Activated CD4-positive, alpha-beta memory T cell treated with anti-CD3 and anti-CD28 coated beads for 36 hours (primary cell): Measurements from ENCODE around the gene ETV7. TPM values are rescaled to one million over a fixed set of nuclear protein-coding genes. Genes with fewer than 3 reads are reported as not detected.
"Not testable (repeated sequence)": the region's sequence is repeated elsewhere in the genome, so short reads cannot be mapped to it uniquely, and the experiment has no call there.

Experiments
- CTCF ChIA-PET: fragments of 350-600 bp; sonication (Branson Sonifier 250); formaldehyde crosslinking; loops from one replicate; lab custom pipeline; 2021; ENCODE audit warnings: antibody characterized with exemption, inconsistent platforms; lab: Charles Lee
- POLR2A ChIA-PET: fragments of 350-600 bp; sonication (Branson Sonifier 250); formaldehyde crosslinking; loops from one replicate; lab custom pipeline; 2021; ENCODE audit warnings: antibody characterized with exemption; lab: Charles Lee
- DNase-seq: peaks from one replicate; pipeline ENCODE4 v3.0.0-alpha.2; 2020
- H3K27ac Mint-ChIP-seq: one replicate; pipeline ENCODE4 v1.8.0; 2021; ENCODE audit warnings: mixed read lengths
- H3K27me3 Mint-ChIP-seq: one replicate; pipeline ENCODE4 v1.8.0; 2021; ENCODE audit warnings: mixed read lengths
- H3K36me3 Mint-ChIP-seq: one replicate; pipeline ENCODE4 v1.8.0; 2021; ENCODE audit warnings: mixed read lengths
- H3K4me1 Mint-ChIP-seq: one replicate; pipeline ENCODE4 v1.8.0; 2021; ENCODE audit warnings: low read depth, mixed read lengths
- H3K4me3 Mint-ChIP-seq: one replicate; pipeline ENCODE4 v1.8.0; 2021; ENCODE audit warnings: mild to moderate bottlenecking, mixed read lengths
- H3K9me3 Mint-ChIP-seq: one replicate; pipeline ENCODE4 v1.8.0; 2021; ENCODE audit warnings: mixed read lengths
- intact Hi-C: fragments of 100-400 bp; cut with micrococcal nuclease; formaldehyde crosslinking; loops from one replicate; pipeline ENCODE4 v1.15.1; 2023
- total RNA-seq, 2 experiments: library from RNA; stranded (reverse); gene quantifications; one replicate each; pipeline ENCODE4 v1.2.3, GENCODE V29; 2021

The ETV7 gene
- total RNA-seq, 2 experiments from 2014 or later = 5.8 to 5.9 TPM

DNA sequence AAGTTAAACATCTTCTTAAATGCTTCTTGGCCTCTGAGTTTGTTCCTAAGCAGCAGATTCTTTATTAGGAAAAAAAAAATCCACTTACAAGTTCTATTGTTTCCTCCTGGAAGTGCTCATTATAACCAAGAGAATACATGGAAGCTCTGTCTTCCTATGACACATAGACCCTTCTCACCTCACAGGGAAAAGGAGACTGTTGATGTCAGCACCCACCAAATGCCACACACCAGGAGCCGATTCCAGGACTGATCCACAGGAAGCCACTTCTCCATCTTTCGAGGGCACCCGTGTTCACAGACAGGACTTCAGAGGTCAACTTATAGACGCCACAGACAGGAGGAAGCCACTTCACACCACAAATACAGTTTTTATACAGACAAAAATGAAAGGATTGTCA lies 37.4 kb downstream of the ETV7 start:
- Mint-ChIP-seq H3K4me1 (peaks cover 8% of the 10 kb centered on the region), H3K9me3 (peaks cover 7% of the 10 kb centered on the region), H3K4me3 (no peak overlapping the region), H3K27me3 (peaks cover 13% of the 10 kb centered on the region), H3K27ac (no peak overlapping the region), H3K36me3 (peaks cover 4% of the 10 kb centered on the region)
- intact Hi-C loops = no loop called here
- ChIA-PET CTCF (interaction anchor here (0.9 to 8.2 kb wide), 3 partner anchors 8 to 48 kb away, joined by 3 to 74 read pairs (median 11); no protein-coding TSS in a partner anchor), POLR2A (no interaction called here)
- DNase-seq = no peak

DNA sequence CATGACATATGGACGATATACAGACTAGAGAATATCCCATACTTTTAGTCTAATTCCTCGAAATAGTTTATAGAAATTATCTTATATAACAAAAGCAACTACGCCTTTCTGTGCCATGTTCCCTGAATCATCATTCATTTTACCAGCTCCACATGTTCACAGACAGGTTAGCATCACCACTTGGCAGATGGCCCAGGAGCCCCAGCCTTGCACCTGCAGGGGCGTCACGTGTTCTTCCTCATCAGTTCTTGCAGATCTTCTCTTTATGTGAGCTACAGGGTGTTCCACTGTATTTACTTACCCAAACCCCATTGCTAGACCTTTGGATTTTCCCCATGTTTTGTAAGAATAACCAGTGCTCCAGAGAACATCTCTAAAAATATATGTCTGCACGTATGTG lies 38.2 kb downstream of the ETV7 start:
- DNase-seq = peak; percentile 22
- ChIA-PET CTCF (interaction anchor here (0.9 to 8.2 kb wide), 3 partner anchors 7 to 47 kb away, joined by 3 to 74 read pairs (median 6); no protein-coding TSS in a partner anchor), POLR2A (no interaction called here)

DNA sequence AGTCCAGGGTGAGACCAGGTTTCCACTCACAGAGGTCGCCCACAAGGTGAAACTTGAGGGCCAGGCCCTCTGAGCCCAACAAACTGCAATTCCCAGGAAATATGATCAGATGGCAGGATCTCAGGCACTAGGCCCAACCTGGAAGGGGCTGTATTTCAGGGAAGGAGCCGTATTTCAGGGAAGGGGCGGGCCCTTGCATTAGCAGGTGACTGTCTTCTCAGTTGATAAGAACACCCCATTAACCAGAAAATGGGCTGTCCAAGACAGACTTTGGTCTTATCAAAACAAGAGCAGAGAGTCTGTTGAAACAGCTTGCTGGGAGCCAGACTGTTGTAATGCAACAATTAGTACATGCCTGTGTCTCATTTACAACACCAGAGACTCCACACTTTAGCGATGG lies 39.8 kb downstream of the ETV7 start:
- no peaks in the 10 kb centered on the region for H3K4me1 Mint-ChIP-seq
- peaks cover 5% of the 10 kb centered on the region for H3K27me3 Mint-ChIP-seq
- intact Hi-C loops = no loop called here
- no peak overlapping the region for H3K4me3 Mint-ChIP-seq
- peaks cover 2% of the 10 kb centered on the region for H3K9me3 Mint-ChIP-seq
- H3K27ac Mint-ChIP-seq = no peak overlapping the region
- ChIA-PET POLR2A (no interaction called here), CTCF (interaction anchor here (0.7 to 1.4 kb wide), 3 partner anchors 12 to 216 kb away, joined by 3 to 5 read pairs (median 4); no protein-coding TSS in a partner anchor)
- no peaks in the 10 kb centered on the region for H3K36me3 Mint-ChIP-seq
- DNase-seq = no peak

More for the DNA sequence above, 38.2 kb downstream of the ETV7 start:
- Mint-ChIP-seq H3K4me3 (no peak overlapping the region), H3K27me3 (peaks cover 13% of the 10 kb centered on the region), H3K4me1 (peaks cover 8% of the 10 kb centered on the region), H3K9me3 (peaks cover 7% of the 10 kb centered on the region), H3K27ac (no peak overlapping the region), H3K36me3 (peaks cover 4% of the 10 kb centered on the region)
- intact Hi-C loops = no loop called here

DNA sequence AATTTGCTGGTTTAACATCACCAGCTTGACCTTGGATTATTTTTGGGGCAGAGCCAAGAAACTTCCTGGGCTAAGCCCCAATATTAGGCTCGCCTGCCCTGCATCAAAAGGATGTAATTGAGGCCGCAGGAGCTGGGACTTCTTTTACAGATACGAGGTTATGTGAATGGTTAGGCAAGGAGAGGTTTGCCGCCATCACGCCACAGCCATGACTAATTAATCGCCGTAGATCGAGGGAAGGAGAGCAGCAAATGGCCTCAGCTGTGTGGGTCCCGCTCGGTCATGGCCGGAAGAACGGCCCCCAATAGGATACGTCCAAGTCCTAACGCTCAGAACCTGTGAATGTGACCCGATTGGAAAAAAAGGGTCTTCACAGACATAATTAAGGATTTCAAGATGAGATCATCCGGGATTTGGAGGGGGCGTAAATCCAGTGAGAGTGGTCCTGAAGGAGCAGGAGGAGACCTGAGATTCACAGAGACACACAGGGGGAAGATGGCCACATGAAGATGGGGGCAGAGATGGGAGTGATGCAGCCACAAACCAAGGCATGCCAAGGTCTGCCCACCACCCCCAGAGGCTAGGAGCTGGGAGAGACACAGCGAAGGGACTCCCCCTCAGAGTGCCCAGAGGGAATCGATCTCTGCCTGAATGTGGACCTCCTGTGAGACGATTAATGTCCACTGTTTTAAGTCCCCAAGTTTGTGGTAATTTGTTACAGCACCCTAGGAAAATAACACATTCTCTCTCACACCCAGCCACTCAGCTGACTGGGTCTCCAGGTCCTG lies 40.8 kb downstream of the ETV7 start:
- peaks cover 7% of the 10 kb centered on the region for H3K27me3 Mint-ChIP-seq
- intact Hi-C loops = no loop called here
- no peaks in the 10 kb centered on the region for H3K4me1 Mint-ChIP-seq
- ChIA-PET CTCF (interaction anchor here (1.0 to 1.1 kb wide), 2 partner anchors 14 to 44 kb away, joined by 3 to 5 read pairs; no protein-coding TSS in a partner anchor), POLR2A (no interaction called here)
- no peak for DNase-seq
- no peak overlapping the region for H3K4me3 Mint-ChIP-seq
- no peaks in the 10 kb centered on the region for H3K36me3 Mint-ChIP-seq
- H3K9me3 Mint-ChIP-seq = no peaks in the 10 kb centered on the region
- H3K27ac Mint-ChIP-seq = no peak overlapping the region

DNA sequence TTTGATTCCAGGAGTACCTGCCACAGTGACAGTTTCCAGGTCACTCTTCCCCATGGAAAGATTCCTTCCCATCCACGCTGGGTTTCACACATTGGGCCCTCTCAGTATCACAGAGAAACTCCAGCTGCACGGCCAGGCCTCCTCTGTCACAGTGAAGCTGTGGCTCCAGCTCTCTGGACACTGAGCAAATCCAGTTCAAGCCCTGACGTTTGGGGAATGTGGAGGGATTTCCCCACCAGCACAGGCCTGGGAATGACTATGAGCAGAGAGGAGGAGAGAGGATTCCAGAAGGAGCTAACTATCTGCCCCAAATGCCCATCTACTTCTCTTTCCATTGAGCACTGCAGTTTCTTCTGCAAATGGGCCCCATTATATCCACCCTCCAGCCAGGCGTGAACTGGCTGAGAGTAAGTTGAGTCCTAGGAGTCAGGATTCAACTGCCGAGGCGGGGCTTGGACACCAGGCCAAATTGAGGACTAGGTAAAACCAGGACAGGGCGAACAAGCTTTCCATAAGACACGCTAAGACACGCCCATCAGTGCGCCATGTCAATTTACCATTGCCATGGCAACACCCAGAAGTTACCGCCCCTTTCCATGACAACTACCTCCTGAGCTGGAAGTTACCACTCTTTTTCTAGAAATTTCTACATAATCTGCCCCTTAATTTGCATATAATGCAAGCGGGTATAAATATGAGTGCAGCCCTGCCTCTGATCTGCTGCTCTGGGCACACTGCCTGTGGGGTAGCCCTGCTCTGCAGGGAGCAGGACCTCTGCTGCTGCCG lies 41.6 kb downstream of the ETV7 start:
- H3K36me3 Mint-ChIP-seq = no peaks in the 10 kb centered on the region
- intact Hi-C loops = no loop called here
- no peak for DNase-seq
- peaks cover 4% of the 10 kb centered on the region for H3K27me3 Mint-ChIP-seq
- H3K9me3 Mint-ChIP-seq = no peaks in the 10 kb centered on the region
- CTCF ChIA-PET = interaction anchor here (1.0 to 1.1 kb wide), 2 partner anchors 15 to 43 kb away, joined by 3 to 5 read pairs; no protein-coding TSS in a partner anchor
- H3K4me3 Mint-ChIP-seq = no peak overlapping the region
- peaks cover under 1% of the 10 kb centered on the region for H3K4me1 Mint-ChIP-seq
- H3K27ac Mint-ChIP-seq = no peak overlapping the region
- POLR2A ChIA-PET = no interaction called here

DNA sequence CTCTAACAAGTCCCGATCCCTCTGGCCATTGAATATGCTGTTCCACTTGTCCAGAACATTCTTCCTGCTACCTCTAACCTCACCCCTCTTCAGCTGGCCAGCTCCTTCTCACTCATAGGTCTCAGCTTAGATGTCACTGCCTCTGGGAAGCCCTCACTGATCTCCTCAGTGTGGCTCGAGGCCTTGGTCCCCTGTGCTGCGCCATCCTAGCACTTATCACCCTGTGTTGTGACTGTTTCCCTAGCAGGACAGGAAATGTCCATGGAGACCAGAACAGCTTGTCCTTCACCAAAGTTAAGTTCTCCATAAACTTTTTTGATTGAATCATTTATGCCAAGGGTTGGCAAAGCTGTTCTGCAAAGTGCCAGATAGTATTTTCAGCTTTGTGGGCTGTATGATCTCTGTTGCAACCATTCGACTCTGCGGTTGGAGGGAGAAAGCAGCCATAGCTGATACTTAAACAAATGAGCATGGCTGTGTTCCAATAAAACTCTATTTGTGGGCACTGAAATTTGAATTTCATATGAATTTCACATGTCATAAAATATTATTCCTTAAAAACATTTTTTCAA lies 44.3 kb downstream of the ETV7 start:
- intact Hi-C loops = no loop called here
- no peak for DNase-seq
- H3K4me1 Mint-ChIP-seq = peaks cover 6% of the 10 kb centered on the region
- CTCF ChIA-PET = interaction anchor here (0.6 to 6.2 kb wide), 6 partner anchors 10 to 1635 kb away, joined by 3 to 103 read pairs (median 8); no protein-coding TSS in a partner anchor
- no peaks in the 10 kb centered on the region for H3K9me3 Mint-ChIP-seq
- no peak overlapping the region for H3K27ac Mint-ChIP-seq
- POLR2A ChIA-PET = no interaction called here
- H3K4me3 Mint-ChIP-seq = no peak overlapping the region
- no peaks in the 10 kb centered on the region for H3K36me3 Mint-ChIP-seq
- H3K27me3 Mint-ChIP-seq = peaks cover 11% of the 10 kb centered on the region

DNA sequence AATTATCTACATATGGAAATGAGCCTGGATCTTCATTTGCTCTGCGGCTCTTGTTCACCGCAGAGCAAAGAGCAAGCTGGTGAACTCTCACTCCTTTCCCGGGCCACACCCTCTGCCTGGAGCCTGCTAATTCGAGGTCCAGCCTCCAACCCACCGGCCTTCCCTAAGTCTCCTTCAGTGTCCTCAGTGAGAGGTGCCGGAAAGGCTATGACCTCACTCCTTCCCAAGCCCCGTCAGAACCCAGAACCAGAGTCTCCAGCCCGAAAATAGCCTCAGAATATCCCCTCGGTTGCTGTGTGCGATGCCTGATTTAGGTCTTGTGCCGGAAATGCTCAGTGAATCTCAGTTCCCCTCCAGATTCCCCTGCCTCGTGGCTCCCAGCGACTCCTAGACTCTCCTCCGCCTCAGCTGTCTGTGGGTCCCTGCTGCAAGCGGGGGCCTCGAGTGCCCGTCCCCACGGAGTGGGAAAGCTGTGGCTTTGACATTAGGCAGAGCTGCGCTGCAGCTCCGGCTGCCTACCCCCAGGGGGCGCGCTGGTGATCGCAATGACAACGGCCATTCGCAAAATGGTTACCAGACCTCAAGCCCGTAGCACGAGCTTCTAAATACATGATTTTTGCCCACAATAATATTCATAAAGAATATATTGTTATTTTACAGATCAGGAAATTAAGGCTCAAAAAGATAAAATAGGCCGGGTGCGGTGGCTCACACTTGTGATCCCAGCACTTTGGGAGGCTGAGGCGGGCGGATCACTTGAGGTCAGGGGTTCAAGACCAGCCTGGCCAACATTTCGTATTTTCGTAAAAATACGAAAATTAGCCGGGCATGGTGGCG lies 46.6 kb downstream of the ETV7 start:
- peaks cover 13% of the 10 kb centered on the region for H3K4me1 Mint-ChIP-seq
- no peaks in the 10 kb centered on the region for H3K9me3 Mint-ChIP-seq
- no peak overlapping the region for H3K27ac Mint-ChIP-seq
- H3K36me3 Mint-ChIP-seq = no peaks in the 10 kb centered on the region
- ChIA-PET CTCF (interaction anchor here (0.6 to 6.2 kb wide), 43 partner anchors 12 to 442 kb away, joined by 3 to 103 read pairs (median 4); partner anchors contain the start of gene MAPK14), POLR2A (interaction anchor here (0.8 to 1.0 kb wide), 2 partner anchors 15 to 18 kb away, joined by 3 read pairs; no protein-coding TSS in a partner anchor)
- H3K27me3 Mint-ChIP-seq = peaks cover 11% of the 10 kb centered on the region
- peak; percentile 80 for DNase-seq
- intact Hi-C loops = loop anchor here (1.0 kb wide), 1 partner anchor 19 kb away; no protein-coding TSS in a partner anchor
- H3K4me3 Mint-ChIP-seq = no peak overlapping the region

DNA sequence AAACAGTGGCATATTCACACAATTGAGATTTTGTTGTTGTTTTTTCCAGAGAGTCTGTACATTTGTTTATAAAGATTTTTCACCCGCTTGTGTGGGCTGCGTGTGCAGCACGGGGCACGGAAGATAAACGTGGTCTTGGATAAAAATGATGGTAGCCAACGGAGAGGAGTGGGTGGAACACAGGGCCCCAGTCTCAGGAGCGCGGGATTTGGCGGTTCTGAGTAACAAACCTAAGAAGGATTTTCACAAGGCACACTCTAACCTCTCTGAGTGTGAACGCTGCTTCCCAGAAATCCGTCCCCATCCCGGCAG lies 47.2 kb downstream of the ETV7 start:
- ChIA-PET CTCF (interaction anchor here (0.8 to 6.2 kb wide), 23 partner anchors 13 to 419 kb away, joined by 3 to 103 read pairs (median 4); partner anchors contain the start of gene MAPK14), POLR2A (interaction anchor here (0.8 kb wide), 1 partner anchor 19 kb away, joined by 3 read pairs; no protein-coding TSS in a partner anchor)
- Mint-ChIP-seq H3K27me3 (peaks cover 14% of the 10 kb centered on the region), H3K4me3 (no peak overlapping the region), H3K36me3 (no peaks in the 10 kb centered on the region), H3K4me1 (peaks cover 13% of the 10 kb centered on the region), H3K27ac (no peak overlapping the region), H3K9me3 (no peaks in the 10 kb centered on the region)
- intact Hi-C loops = no loop called here
- no peak for DNase-seq

DNA sequence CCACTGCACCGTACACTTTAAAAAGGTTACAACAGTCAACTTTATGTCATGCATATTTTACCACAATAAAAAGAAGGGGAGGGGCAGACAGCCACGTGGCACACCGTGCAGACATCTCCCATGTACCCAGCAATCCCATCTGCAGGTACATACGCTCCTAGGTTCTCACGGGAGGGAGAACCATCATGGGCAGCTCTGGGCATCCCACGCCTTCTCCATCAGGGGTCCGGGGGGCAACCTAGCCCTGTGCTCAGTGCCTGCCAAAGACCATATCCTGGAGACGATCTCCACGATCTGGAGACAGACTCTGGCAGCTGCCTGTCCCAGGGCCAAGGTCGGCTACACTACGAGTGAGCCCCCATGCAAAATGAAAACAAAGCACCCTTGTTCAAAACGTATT lies 48.3 kb downstream of the ETV7 start:
- no peak overlapping the region for H3K4me3 Mint-ChIP-seq
- CTCF ChIA-PET = interaction anchor here (0.7 to 6.2 kb wide), 3 partner anchors 12 to 61 kb away, joined by 3 to 103 read pairs (median 32); no protein-coding TSS in a partner anchor
- intact Hi-C loops = no loop called here

DNA sequence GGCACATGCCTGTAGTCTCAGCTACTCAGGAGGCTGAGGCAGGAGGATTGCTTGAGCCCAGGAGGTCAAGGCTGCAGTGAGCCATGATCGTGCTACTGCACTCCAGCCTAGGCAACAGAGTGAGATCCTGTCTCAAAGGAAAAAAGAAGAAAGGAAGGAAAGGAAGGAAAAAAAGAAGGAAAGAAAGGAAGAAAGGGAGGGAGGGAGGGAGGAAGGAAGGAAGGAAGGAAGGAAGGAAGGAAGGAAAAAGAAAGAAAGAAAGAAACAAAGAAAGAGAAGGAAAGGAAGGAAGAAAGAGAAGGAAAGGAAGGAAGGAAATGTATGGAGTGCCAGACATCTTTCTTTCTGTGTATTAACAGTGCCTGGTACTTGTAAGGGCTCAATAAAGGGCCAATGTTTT lies 49.2 kb downstream of the ETV7 start:
- peaks cover 31% of the 10 kb centered on the region for H3K27me3 Mint-ChIP-seq
- H3K9me3 Mint-ChIP-seq, H3K36me3 Mint-ChIP-seq, POLR2A ChIA-PET, H3K4me3 Mint-ChIP-seq, intact Hi-C loops, H3K27ac Mint-ChIP-seq, DNase-seq: not testable (repeated sequence)
- CTCF ChIA-PET = interaction anchor here (1.2 kb wide), 1 partner anchor 22 kb away, joined by 3 read pairs; no protein-coding TSS in a partner anchor
- H3K4me1 Mint-ChIP-seq = peaks cover 13% of the 10 kb centered on the region

More for the DNA sequence above, 48.3 kb downstream of the ETV7 start:
- DNase-seq = no peak
- H3K36me3 Mint-ChIP-seq = no peaks in the 10 kb centered on the region
- peaks cover 23% of the 10 kb centered on the region for H3K27me3 Mint-ChIP-seq
- H3K27ac Mint-ChIP-seq = no peak overlapping the region
- peaks cover 13% of the 10 kb centered on the region for H3K4me1 Mint-ChIP-seq
- POLR2A ChIA-PET = no interaction called here
- no peaks in the 10 kb centered on the region for H3K9me3 Mint-ChIP-seq

DNA sequence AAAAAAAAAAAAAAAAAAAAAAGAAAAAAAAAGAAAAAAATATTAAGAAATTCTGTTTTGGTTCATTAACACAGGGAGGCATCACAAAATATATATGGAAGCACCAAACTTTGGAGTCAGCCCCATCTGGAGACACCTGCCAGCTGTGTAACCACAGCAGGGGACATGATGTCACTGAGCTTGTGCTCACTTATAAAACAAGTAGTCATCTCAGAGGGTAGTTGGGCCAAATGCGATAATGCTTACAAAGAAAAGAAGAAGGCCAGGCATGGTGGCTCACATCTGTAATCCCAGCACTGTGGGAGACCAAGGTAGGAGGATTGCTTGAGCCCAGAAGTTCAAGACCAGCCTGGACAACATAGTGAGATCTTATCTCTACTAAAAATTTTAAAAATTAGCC lies 49.7 kb downstream of the ETV7 start:
- Mint-ChIP-seq H3K36me3 (no peaks in the 10 kb centered on the region), H3K4me1 (peaks cover 13% of the 10 kb centered on the region), H3K27me3 (peaks cover 34% of the 10 kb centered on the region), H3K4me3 (no peak overlapping the region), H3K27ac (no peak overlapping the region), H3K9me3 (no peaks in the 10 kb centered on the region)
- ChIA-PET CTCF (interaction anchor here (1.2 kb wide), 1 partner anchor 22 kb away, joined by 3 read pairs; no protein-coding TSS in a partner anchor), POLR2A (no interaction called here)
- DNase-seq = no peak
- intact Hi-C loops = no loop called here
